Measurements from ENCODE around the gene PWWP2B. TPM values are rescaled to one million over a fixed set of nuclear protein-coding genes. Genes with fewer than 3 reads are reported as not detected.

Gene PWWP2B
- total RNA-seq, 1 donor from 2014 or later = 49.4 TPM

- Mint-ChIP-seq H3K4me3 (ENCODE audit: unreplicated experiment) (peak overlapping the region; percentile 52), H3K27ac (ENCODE audit: unreplicated experiment) (peak overlapping the region; percentile 78), H3K36me3 (ENCODE audit: unreplicated experiment) (peaks cover 12% of the 10 kb centered on the region), H3K9me3 (ENCODE audit: unreplicated experiment) (peaks cover 7% of the 10 kb centered on the region), H3K27me3 (ENCODE audit: unreplicated experiment) (peaks cover 8% of the 10 kb centered on the region), H3K4me1 (ENCODE audit: low read depth, unreplicated experiment) (peaks cover 11% of the 10 kb centered on the region)
- peak; percentile 57 for TF ChIP-seq CTCF (IDR thresholded peaks at IDR 0.05; ENCODE audit: partially characterized antibody, unreplicated experiment)
- peak; percentile 93 for DNase-seq
Observed at GRCh38 chr10:132387764-132388210, 9.2 kb upstream of the PWWP2B start.

GRCh38 chr10:132388891-132389432, 8.0 kb upstream of the PWWP2B start:
- Mint-ChIP-seq H3K27ac (ENCODE audit: unreplicated experiment) (no peak overlapping the region), H3K9me3 (ENCODE audit: unreplicated experiment) (peaks cover 7% of the 10 kb centered on the region), H3K4me1 (ENCODE audit: low read depth, unreplicated experiment) (peaks cover 9% of the 10 kb centered on the region), H3K27me3 (ENCODE audit: unreplicated experiment) (peaks cover 7% of the 10 kb centered on the region), H3K4me3 (ENCODE audit: unreplicated experiment) (no peak overlapping the region), H3K36me3 (ENCODE audit: unreplicated experiment) (peaks cover 9% of the 10 kb centered on the region)
- DNase-seq = peak; percentile 66
- TF ChIP-seq CTCF (IDR thresholded peaks at IDR 0.05; ENCODE audit: partially characterized antibody, unreplicated experiment) = no peak

DNA sequence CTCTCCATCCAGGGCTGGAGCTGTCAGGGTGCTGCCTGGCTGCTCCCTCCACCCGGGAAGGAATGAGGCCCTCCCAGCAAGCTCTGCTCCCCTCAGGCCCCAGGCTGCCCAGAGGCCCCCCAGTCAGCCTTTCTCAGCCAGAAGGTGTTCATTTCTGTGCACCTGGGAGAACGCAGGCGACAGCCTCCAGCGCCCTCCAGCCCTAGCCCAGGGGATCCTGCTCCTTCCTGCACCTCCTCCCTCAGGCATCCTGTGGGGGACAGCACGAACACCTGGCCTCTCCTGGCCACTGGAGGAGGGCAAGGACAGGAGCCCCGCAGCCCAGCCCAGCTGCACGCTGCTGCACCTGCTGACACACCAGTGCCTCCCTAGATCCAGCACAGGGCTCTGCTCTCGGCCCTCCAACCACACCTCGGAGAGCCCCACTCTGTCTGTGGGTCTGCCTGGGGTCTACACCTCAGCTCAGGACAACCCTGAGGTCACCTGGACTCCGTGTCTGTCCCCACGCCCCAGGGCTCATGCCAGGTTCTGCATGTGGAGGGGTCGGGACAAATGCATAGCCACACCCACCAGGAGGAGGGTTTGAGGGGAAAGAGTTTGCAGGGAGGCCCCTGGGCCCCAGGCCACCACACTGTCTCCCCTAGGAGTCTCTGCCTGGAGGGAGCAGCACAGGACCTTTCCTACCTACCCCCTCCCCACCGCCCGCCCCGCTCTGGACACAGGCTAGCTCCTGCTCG, 7.4 kb upstream of the PWWP2B start:
- H3K4me3 Mint-ChIP-seq (ENCODE audit: unreplicated experiment) = no peak overlapping the region
- no peak for TF ChIP-seq CTCF (IDR thresholded peaks at IDR 0.05; ENCODE audit: partially characterized antibody, unreplicated experiment)
- peaks cover 9% of the 10 kb centered on the region for H3K36me3 Mint-ChIP-seq (ENCODE audit: unreplicated experiment)
- H3K27me3 Mint-ChIP-seq (ENCODE audit: unreplicated experiment) = peaks cover 7% of the 10 kb centered on the region
- DNase-seq = no peak
- peaks cover 8% of the 10 kb centered on the region for H3K9me3 Mint-ChIP-seq (ENCODE audit: unreplicated experiment)
- peaks cover 4% of the 10 kb centered on the region for H3K4me1 Mint-ChIP-seq (ENCODE audit: low read depth, unreplicated experiment)
- H3K27ac Mint-ChIP-seq (ENCODE audit: unreplicated experiment) = no peak overlapping the region

GRCh38 chr10:132390170-132390920, 6.7 kb upstream of the PWWP2B start:
- DNase-seq = no peak
- H3K27ac Mint-ChIP-seq (ENCODE audit: unreplicated experiment) = no peak overlapping the region
- H3K4me3 Mint-ChIP-seq (ENCODE audit: unreplicated experiment) = no peak overlapping the region
- peaks cover 9% of the 10 kb centered on the region for H3K36me3 Mint-ChIP-seq (ENCODE audit: unreplicated experiment)
- peaks cover 4% of the 10 kb centered on the region for H3K4me1 Mint-ChIP-seq (ENCODE audit: low read depth, unreplicated experiment)
- peaks cover 8% of the 10 kb centered on the region for H3K9me3 Mint-ChIP-seq (ENCODE audit: unreplicated experiment)
- no peak for TF ChIP-seq CTCF (IDR thresholded peaks at IDR 0.05; ENCODE audit: partially characterized antibody, unreplicated experiment)
- peaks cover 6% of the 10 kb centered on the region for H3K27me3 Mint-ChIP-seq (ENCODE audit: unreplicated experiment)

All from glutamatergic neuron (in vitro differentiated cells).